Measurements from ENCODE around the gene ANTKMT. TPM values are rescaled to one million over a fixed set of nuclear protein-coding genes. Genes with fewer than 3 reads are reported as not detected.

Gene ANTKMT
- total and polyA plus RNA-seq, 2 donors from 2014 or later, result 44.1 to 70.4 TPM

DNA sequence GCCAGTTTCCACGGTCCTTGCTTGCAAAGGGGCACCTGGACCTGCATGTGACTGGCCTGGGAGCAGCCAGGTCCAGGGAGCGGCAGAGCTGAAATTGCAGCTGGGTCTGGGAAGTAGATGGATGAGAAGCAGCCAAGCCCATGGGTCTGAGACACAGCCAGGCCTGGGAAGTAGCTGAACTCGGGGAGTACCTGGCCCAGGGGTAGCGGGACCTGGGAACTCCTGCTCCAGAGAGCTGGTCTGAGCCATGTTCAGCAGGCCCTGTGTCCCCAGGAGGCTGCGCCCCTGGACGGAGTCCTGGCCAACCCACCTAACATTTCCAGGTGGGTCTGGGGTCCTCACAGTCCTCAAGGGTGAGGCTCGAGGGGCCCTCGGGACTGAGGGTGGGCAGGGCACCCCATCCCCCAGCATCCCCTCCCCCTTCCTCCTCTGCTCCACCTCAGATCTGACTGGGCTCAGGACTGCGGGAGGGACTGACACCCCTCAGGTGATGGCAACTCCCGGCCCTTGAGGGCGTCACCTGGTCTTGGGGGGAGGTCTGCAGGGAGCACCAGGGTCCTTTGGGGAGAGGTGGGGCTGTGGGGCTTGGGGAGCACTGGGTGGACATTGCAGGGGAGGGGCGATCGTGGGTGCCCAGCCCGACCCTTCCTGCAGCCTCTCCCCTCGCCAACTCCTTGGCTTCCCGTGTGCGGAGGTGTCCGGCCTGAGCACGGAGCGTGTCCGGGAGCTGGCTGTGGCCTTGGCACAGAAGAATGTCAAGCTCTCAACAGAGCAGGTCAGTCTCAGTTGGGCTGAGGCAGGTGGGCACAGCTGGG, 42.6 kb downstream of the ANTKMT start:
- H3K36me3 ChIP-seq (ENCODE audit: control insufficient read depth in 2 of 3, insufficient read depth in 3 of 3, low read length in 3 of 3), result no peaks in the 10 kb centered on the region
- no peaks in the 10 kb centered on the region for H3K9me3 ChIP-seq (ENCODE audit: control insufficient read depth in 2 of 3, insufficient read depth in 1 of 3, low read length in 3 of 3)
- no peaks in the 10 kb centered on the region for H3K4me1 ChIP-seq (ENCODE audit: control insufficient read depth in 2 of 3, insufficient read depth in 2 of 3, low read depth in 1 of 3, low read length in 3 of 3)
- intact Hi-C loops (cut with DNase I), result no loop called here
- H3K4me3 ChIP-seq (ENCODE audit: low read length in 3 of 3), result no peak overlapping the region
- no peaks in the 10 kb centered on the region for H3K27me3 ChIP-seq (ENCODE audit: control insufficient read depth, insufficient read depth, low read length)
- DNase-seq (peak in 1 of 5 donors; percentile 51), FAIRE-seq (no peak)
- no peak overlapping the region for H3K27ac ChIP-seq (ENCODE audit: low read depth in 2 of 2, low read length in 2 of 2)
- H3K9ac ChIP-seq (ENCODE audit: low read length in 3 of 3), result no peak overlapping the region
- no peak for TF ChIP-seq CTCF (IDR thresholded peaks at IDR 0.05; ENCODE audit: borderline replicate concordance, extremely low read depth, insufficient read depth)

- H3K9ac ChIP-seq (ENCODE audit: low read length in 3 of 3), result no peak overlapping the region
- no peaks in the 10 kb centered on the region for H3K36me3 ChIP-seq (ENCODE audit: control insufficient read depth in 2 of 3, insufficient read depth in 3 of 3, low read length in 3 of 3)
- no peaks in the 10 kb centered on the region for H3K27me3 ChIP-seq (ENCODE audit: control insufficient read depth, insufficient read depth, low read length)
- no peaks in the 10 kb centered on the region for H3K9me3 ChIP-seq (ENCODE audit: control insufficient read depth in 2 of 3, insufficient read depth in 1 of 3, low read length in 3 of 3)
- no peak overlapping the region for H3K4me3 ChIP-seq (ENCODE audit: low read length in 3 of 3)
- FAIRE-seq (no peak), DNase-seq (peak in 1 of 5 donors; percentile 39)
- TF ChIP-seq CTCF (IDR thresholded peaks at IDR 0.05; ENCODE audit: borderline replicate concordance, extremely low read depth, insufficient read depth), result no peak
- no peak overlapping the region for H3K27ac ChIP-seq (ENCODE audit: low read depth in 2 of 2, low read length in 2 of 2)
- intact Hi-C loops (cut with DNase I), result no loop called here
- H3K4me1 ChIP-seq (ENCODE audit: control insufficient read depth in 2 of 3, insufficient read depth in 2 of 3, low read depth in 1 of 3, low read length in 3 of 3), result no peaks in the 10 kb centered on the region
These were observed 43.3 kb downstream of the ANTKMT start for GRCh38 chr16:764184-764750.

GRCh38 chr16:764848-765487, 44.0 kb downstream of the ANTKMT start:
- FAIRE-seq, result no peak

More at GRCh38 chr16:764848-765487, 44.0 kb downstream of the ANTKMT start:
- H3K27ac ChIP-seq (ENCODE audit: low read depth in 2 of 2, low read length in 2 of 2), result no peak overlapping the region
- no peak overlapping the region for H3K4me3 ChIP-seq (ENCODE audit: low read length in 3 of 3)
- no peaks in the 10 kb centered on the region for H3K9me3 ChIP-seq (ENCODE audit: control insufficient read depth in 2 of 3, insufficient read depth in 1 of 3, low read length in 3 of 3)
- peak in 1 of 5 donors; percentile 44 for DNase-seq
- TF ChIP-seq CTCF (IDR thresholded peaks at IDR 0.05; ENCODE audit: borderline replicate concordance, extremely low read depth, insufficient read depth), result no peak
- intact Hi-C loops (cut with DNase I), result no loop called here
- H3K4me1 ChIP-seq (ENCODE audit: control insufficient read depth in 2 of 3, insufficient read depth in 2 of 3, low read depth in 1 of 3, low read length in 3 of 3), result no peaks in the 10 kb centered on the region
- no peak overlapping the region for H3K9ac ChIP-seq (ENCODE audit: low read length in 3 of 3)
- no peaks in the 10 kb centered on the region for H3K36me3 ChIP-seq (ENCODE audit: control insufficient read depth in 2 of 3, insufficient read depth in 3 of 3, low read length in 3 of 3)
- H3K27me3 ChIP-seq (ENCODE audit: control insufficient read depth, insufficient read depth, low read length), result no peaks in the 10 kb centered on the region

Measured in kidney (tissue), 14 donors.